Ishikawa (cell line): ENCODE measurements around the gene ANP32A.
A peak's percentile ranks its signal among the peaks of the same experiment; 100 is the strongest.

ENCODE experiments used
- CEBPB ChIP-seq: IDR thresholded peaks from 2 replicates; pipeline ENCODE4 v1.6.1; 2012
- CREB1 ChIP-seq: IDR thresholded peaks from 2 replicates; pipeline ENCODE4 v1.6.1; 2012; ENCODE audit warnings: low read depth
- EGR1 ChIP-seq: IDR thresholded peaks from 2 replicates; pipeline ENCODE4 v1.6.1; 2012
- EP300 ChIP-seq: IDR thresholded peaks from 2 replicates; pipeline ENCODE4 v1.6.1; 2012; ENCODE audit warnings: borderline replicate concordance
- FOXM1 ChIP-seq: IDR thresholded peaks from 2 replicates; pipeline ENCODE4 v1.6.1; 2012; ENCODE audit warnings: low read depth, borderline replicate concordance
- NFIC ChIP-seq: IDR thresholded peaks from 2 replicates; pipeline ENCODE4 v1.6.1; 2012
- RAD21 ChIP-seq: IDR thresholded peaks from 2 replicates; pipeline ENCODE4 v1.6.1; 2012; ENCODE audit warnings: low read depth
- REST ChIP-seq: IDR thresholded peaks from 2 replicates; pipeline ENCODE4 v1.6.1; 2012; ENCODE audit warnings: low read depth, mild to moderate bottlenecking
- TAF1 ChIP-seq: IDR thresholded peaks from 2 replicates; pipeline ENCODE4 v1.6.1; 2012; ENCODE audit warnings: low read depth, mild to moderate bottlenecking
- TCF12 ChIP-seq: IDR thresholded peaks from 2 replicates; pipeline ENCODE4 v1.6.1; 2012; ENCODE audit warnings: low read depth
- TEAD4 ChIP-seq: IDR thresholded peaks from 2 replicates; pipeline ENCODE4 v1.6.1; 2012
- USF1 ChIP-seq: IDR thresholded peaks from 2 replicates; pipeline ENCODE4 v1.6.1; 2012
- YY1 ChIP-seq: IDR thresholded peaks from 2 replicates; pipeline ENCODE4 v1.6.1; 2012; ENCODE audit warnings: low read depth
- ZBTB7A ChIP-seq: IDR thresholded peaks from 2 replicates; pipeline ENCODE4 v1.6.1; 2012; ENCODE audit warnings: low read depth
- TF ChIP-seq, protein P1 (sequence below): IDR thresholded peaks from 2 replicates; pipeline ENCODE4 v1.6.1; 2012

The ANP32A gene

DNA sequence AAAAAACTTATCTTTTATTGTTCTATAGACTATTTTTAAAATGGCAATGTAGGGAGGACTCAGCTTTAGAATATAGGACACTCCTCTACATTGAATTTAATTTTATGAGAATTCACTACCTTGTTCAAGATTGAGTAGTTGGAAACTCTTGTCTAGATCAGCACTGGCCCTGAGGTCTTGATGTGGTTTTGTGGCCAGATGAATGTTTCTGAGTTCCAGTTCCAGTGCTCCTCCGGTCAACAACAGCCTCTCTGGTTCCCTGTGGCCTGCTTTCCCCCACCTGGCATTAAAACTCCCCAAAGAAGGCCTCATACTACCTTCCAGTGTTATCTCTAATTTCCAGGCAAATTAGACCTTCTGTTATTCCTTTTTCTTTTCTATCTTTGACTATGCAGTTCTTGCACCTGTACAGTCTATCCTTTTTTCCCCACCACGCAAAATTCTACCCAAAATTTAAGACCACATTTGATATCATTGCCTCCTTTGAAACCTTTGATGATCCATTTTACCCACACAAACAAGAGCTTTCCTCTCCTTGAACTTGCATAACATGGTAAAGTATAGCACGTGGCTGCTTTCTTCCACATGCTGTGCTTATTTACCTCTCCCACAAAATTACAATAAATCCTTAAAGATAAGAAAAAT, 9.6 kb upstream of the ANP32A start:
- TF ChIP-seq EP300, result no peak
- TF ChIP-seq RAD21, result no peak
- no peak for TF ChIP-seq NFIC
- no peak for TF ChIP-seq YY1
- TF ChIP-seq ZBTB7A, result no peak
- no peak for TF ChIP-seq TEAD4
- TF ChIP-seq, protein P1, sequence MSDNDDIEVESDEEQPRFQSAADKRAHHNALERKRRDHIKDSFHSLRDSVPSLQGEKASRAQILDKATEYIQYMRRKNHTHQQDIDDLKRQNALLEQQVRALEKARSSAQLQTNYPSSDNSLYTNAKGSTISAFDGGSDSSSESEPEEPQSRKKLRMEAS, result no peak
- no peak for TF ChIP-seq USF1
- TF ChIP-seq REST, result no peak
- TF ChIP-seq CREB1, result no peak
- no peak for TF ChIP-seq CEBPB
- TF ChIP-seq EGR1, result no peak
- TF ChIP-seq TCF12, result no peak
- no peak for TF ChIP-seq TAF1
- no peak for TF ChIP-seq FOXM1

- TF ChIP-seq CREB1, result no peak
- TF ChIP-seq USF1, result peak; percentile 81
- TF ChIP-seq RAD21, result peak; percentile 59
Measured at GRCh38 chr15:68829068-68829467, 8.4 kb upstream of the ANP32A start.

DNA sequence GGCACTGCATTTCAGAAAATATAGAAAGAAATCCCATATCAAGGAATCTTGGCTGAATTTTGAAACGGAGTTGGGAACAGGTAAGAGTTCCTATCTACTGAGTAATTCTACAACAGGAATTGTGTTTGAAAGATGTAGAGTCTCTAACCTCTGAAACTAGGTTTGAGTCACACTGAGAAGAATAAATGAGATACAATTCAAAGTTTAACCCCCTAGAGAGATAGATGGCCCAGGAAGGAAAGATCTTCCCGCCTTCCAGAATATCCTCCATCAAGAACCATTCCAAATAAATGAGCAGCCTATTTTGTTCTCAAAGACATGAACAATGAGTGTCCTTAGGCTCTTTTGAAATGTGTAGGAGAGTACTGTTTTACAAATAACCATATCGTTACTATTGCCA, 2.9 kb upstream of the ANP32A start:
- TF ChIP-seq, protein P1, result no peak
- TF ChIP-seq RAD21 (no peak), REST (no peak), CREB1 (no peak), EP300 (no peak), CEBPB (no peak), USF1 (no peak), NFIC (no peak), YY1 (no peak), TEAD4 (no peak), EGR1 (no peak), TCF12 (no peak), FOXM1 (no peak), ZBTB7A (no peak), TAF1 (no peak)

GRCh38 chr15:68822818-68823217, 2.1 kb upstream of the ANP32A start:
- TF ChIP-seq, protein P1, result no peak

GRCh38 chr15:68821841-68822381, 1.2 kb upstream of the ANP32A start:
- TF ChIP-seq CEBPB (no peak), TEAD4 (no peak), EP300 (no peak), EGR1 (no peak), NFIC (no peak), FOXM1 (no peak), REST (no peak), CREB1 (no peak), ZBTB7A (no peak), USF1 (no peak), YY1 (no peak), TCF12 (no peak), RAD21 (no peak)
- TF ChIP-seq, protein P1, result no peak
